ENCODE measurements around the gene STK4. TPM values are rescaled to one million over a fixed set of nuclear protein-coding genes. Genes with fewer than 3 reads are reported as not detected.

STK4 gene
- total and polyA plus RNA-seq, 2 donors (not counting 3 experiments of a cell fraction or from before 2014, with no cell fraction given): 9.1 to 29.6 TPM

GRCh38 chr20:45053430-45054351 is 87.4 kb downstream of the STK4 start:
- peaks cover 0 to 2% of the 10 kb centered on the region in 2 experiments for H3K36me3 ChIP-seq (ENCODE audit: control insufficient read depth in 2 of 2, extremely low read depth in 1 of 2, insufficient read depth in 2 of 2, low read length in 2 of 2)
- H3K4me1 ChIP-seq (ENCODE audit: control insufficient read depth, extremely low read depth, insufficient read depth, low read length): peaks cover 12% of the 10 kb centered on the region
- no peaks in the 10 kb centered on the region for H3K79me2 ChIP-seq (ENCODE audit: control insufficient read depth, insufficient read depth, low read length)
- no peak overlapping the region for H3K9ac ChIP-seq (replicated peaks; ENCODE audit: extremely low read depth, insufficient read depth, low read length)
- dilution Hi-C loops (cut with MboI; ENCODE audit: extremely low pct_ligation_motif_present, low sequenced_read_pairs) (no loop called here), intact Hi-C loops (cut with micrococcal nuclease) (loop anchor here (1.0 kb wide), 1 partner anchor 8 kb away; no protein-coding TSS in a partner anchor)
- CTCF ChIA-PET: interaction anchor here (1.4 to 5.0 kb wide), 4 partner anchors 10 to 718 kb away, joined by 3 to 46 read pairs (median 5); no protein-coding TSS in a partner anchor
- H3K27ac ChIP-seq (ENCODE audit: insufficient read depth, low read depth, low read length): no peak overlapping the region
- no peaks in the 10 kb centered on the region for H3K9me1 ChIP-seq (replicated peaks; ENCODE audit: control insufficient read depth, extremely low read depth, insufficient read depth, low read length)
- BruUV-seq (replicated peaks): no TSS peak
- no peak overlapping the region for H3K4me2 ChIP-seq (ENCODE audit: insufficient read depth, low read length)
- POLR2A ChIA-PET: no interaction called here
- no peak for FAIRE-seq
- no peaks in the 10 kb centered on the region for H4K20me1 ChIP-seq (replicated peaks; ENCODE audit: control insufficient read depth, extremely low read depth, insufficient read depth, low read length)
- no peaks in the 10 kb centered on the region for H3K9me3 ChIP-seq (replicated peaks; ENCODE audit: control insufficient read depth, insufficient read depth, low read length)
- DNase-seq (ENCODE audit: low read depth, low spot score): no peak
- H3K27me3 ChIP-seq (ENCODE audit: control insufficient read depth in 2 of 2, insufficient read depth in 2 of 2, low read length in 2 of 2): no peaks in the 10 kb centered on the region
- no peak overlapping the region for H3K4me3 ChIP-seq (replicated peaks in 1 of 3; ENCODE audit: insufficient read depth in 1 of 3, low read depth in 1 of 3, low read length in 3 of 3)
- H2AFZ ChIP-seq (ENCODE audit: low read depth, low read length): no peak overlapping the region
- TF ChIP-seq POLR2A (IDR thresholded peaks at IDR 0.05; ENCODE audit: low read depth, low read length) (no peak), FOS (IDR thresholded peaks at IDR 0.05; ENCODE audit: borderline replicate concordance, insufficient read depth, low read length) (no peak), MAX (IDR thresholded peaks at IDR 0.05; ENCODE audit: insufficient read depth, insufficient read length) (no peak), CTCF (IDR thresholded peaks at IDR 0.05; ENCODE audit: extremely low read depth in 1 of 2, insufficient read depth in 1 of 2, low read depth in 1 of 2, low read length in 2 of 2) (no peak), EZH2 (IDR thresholded peaks at IDR 0.05; ENCODE audit: borderline replicate concordance, low read depth, low read length, severe bottlenecking) (no peak), POLR2AphosphoS5 (IDR thresholded peaks at IDR 0.05; ENCODE audit: insufficient read depth, low read depth, low read length) (no peak), MYC (IDR thresholded peaks at IDR 0.05; ENCODE audit: low read depth, low read length) (no peak), JUN (IDR thresholded peaks at IDR 0.05; ENCODE audit: borderline replicate concordance, insufficient read depth, insufficient read length, low read depth) (no peak), GATA2 (IDR thresholded peaks at IDR 0.05; ENCODE audit: insufficient read depth, insufficient read length, low read depth, low read length) (no peak)

Data from endothelial cell of umbilical vein (primary cell).